ENCODE results near the gene LPCAT1. TPM values are rescaled to one million over a fixed set of nuclear protein-coding genes. Genes with fewer than 3 reads are reported as not detected.
"Not testable (repeated sequence)": the region's sequence is repeated elsewhere in the genome, so short reads cannot be mapped to it uniquely, and the experiment has no call there.

Gene LPCAT1
- total RNA-seq, 1 donor from 2014 or later: 176 TPM

DNA sequence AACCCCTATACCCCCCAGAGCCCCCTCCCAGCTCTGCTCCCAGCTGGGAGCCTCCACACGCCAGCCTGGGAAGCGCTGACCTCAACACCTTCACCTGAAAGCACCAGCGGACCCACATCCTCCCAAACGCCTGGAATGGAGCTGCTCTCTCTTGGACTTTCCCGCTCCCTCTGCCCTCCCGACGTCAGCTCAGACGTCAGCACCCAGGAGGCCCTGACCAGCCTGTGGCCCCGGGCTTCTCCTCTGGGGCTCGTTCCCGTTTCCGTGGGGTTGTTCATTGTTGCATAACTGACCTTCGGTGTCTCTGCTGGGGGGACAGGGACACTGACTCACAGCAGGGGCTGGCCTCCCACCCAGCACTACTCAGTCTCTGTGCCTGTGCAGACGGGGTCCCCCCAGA lies 43.5 kb downstream of the LPCAT1 start:
- DNase-seq (ENCODE audit: low read depth): no peak

DNA sequence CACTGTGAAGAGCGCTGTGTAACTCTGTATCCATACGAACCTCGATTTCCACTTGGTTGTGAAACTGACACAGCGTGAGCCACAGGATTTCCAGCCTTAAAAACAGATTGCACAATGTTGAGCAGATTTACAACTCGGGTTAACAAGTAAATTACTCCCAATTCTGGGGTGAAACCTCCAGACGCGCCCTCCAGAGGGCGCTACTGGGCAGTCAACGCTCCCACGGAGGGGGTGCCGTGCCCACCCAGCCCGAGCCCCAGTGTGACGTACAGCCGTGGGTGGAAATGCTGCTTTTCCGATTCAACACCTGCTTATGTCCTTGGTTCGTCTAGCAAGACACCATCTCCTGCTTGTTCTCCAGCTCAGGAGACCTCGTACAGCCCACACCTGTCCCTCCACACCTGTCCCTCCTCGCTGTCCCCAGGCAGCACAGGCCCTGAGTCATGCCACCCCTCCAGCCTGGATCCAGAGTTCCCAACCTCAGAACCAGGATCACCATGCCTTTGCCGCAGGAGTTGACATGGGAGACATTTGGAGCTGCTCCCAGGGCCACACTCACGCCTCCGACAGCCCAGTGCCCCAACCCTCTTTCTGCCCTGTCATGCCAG lies 44.1 kb downstream of the LPCAT1 start:
- DNase-seq (ENCODE audit: low read depth): peak; percentile 74

DNA sequence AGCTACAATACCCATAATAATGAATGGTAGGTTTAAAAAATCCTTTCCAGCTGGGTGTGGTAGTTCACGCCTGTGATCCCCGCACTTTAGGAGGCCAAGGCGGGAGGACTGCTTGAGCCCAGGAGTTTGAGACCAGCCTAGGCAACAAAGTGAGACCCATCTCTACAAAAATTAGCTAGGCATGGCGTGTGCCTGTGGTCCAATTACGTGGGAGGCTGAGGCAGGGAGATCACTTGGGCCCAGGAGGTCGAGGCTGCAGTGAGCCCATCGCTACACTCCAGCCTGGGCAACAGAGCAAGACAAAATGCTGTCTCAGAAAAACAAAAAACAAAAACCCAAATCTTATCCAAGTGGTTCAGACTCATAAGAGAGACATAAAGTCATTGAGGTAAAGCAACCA lies 44.7 kb downstream of the LPCAT1 start:
- DNase-seq (ENCODE audit: low read depth): no peak

DNA sequence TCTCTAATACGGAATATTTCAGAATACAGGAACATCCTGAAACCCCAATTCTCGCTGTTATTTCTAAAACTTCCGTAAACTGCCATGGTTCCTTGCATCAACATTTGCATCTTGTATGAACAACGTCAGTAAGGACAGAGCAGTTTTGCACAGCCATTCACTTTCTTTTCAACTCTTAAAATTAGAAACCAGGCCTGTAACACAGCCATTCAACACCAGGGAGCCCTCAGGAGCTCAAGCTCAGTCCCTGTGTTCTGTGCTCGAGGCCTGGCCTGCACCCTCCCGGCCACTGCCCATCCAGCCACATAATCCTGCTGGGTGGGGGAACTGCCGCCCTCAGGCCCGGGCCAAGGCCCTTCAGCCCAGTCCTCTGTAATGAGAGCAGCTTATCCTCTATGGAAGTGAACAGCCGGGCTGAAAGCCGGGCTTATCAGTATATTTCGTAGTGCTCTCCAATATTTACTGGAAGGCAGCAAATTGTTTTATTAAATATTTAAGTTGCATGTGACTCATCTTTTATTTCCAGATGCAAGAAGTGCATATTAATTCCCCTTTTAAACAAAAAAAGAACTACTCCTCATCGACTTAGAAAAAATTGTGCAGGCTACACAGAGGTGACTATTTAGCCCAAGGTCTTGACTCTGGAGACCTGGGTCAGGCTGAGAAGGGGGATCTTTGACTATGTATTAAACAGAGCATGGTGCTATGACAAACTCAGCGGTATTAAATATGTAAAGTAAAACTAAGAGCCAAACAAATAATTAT lies 45.3 kb downstream of the LPCAT1 start:
- no peak for DNase-seq (ENCODE audit: low read depth)

DNA sequence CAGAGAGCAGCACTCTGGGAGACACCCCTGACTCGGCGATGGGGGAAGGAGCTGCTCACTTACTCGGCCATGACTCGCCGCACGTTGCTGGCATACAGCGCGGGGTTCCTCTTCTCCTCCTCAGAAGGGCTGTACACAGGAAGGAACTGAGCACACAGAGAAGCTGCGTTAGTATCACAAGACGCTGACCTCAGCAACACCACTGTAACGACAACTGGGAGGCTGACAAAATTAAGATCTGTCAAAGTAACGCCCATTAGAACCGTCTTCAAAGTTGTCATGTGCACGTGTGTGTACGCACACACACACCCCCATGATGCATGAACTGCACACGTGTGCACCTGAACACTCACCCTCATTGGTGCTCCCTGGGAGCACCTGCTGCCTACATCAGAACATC lies 46.4 kb downstream of the LPCAT1 start:
- no peak for DNase-seq (ENCODE audit: low read depth)

DNA sequence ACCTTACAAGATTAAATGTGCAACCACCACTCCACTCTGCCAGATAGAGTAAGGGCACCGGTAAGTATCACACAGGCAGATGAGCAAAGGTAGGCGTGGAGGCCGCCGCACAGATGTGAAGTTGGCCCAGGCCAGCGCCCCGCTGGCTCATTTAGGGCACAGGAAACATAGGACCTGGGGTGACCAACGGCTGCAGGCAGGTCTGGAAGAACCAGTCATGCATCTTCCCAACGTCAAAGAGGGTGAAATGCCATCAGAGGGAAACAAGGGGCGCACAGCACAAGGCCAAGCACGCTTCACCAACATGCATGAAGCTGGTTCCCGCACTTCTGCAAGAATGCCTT lies 46.8 kb downstream of the LPCAT1 start:
- no peak for DNase-seq (ENCODE audit: low read depth)

DNA sequence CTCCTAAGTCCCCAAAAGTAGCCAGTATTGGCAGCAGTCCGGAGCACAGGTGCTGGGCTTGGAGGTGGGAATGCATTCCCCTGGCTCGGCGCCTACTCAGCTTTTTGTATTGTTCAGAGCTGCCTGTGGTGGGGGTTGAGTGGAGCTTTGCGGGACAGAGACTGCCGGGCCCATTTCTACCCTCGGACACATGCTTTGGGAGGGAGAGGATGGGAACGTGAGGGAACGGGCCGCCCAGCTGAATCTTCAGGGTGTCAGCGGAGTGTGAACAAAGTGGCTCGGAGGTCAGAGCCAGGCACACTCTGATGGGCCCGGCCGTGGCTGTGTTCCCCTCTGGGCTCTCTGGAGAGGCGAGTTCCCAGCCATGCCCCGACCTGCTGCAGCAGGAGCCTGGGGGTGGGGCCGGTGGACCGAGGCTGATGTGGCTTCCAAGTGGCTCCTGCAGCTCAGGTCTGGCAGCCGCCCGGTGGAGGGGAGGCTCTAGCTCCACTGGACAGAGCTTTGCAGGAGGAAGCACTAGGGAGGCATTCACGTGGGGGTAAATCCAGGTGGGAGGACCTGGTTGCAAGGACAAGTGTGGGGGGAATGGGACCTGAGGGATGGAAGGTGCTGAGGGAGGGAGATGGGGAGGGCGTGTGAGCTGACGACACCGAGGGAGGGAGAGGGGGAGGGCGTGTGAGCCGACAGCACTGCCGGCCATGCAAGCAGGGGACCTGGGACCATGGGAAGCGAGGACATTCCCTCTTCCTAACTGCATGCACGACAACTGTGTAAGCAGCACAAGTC lies 47.4 kb downstream of the LPCAT1 start:
- DNase-seq (ENCODE audit: low read depth): no peak

DNA sequence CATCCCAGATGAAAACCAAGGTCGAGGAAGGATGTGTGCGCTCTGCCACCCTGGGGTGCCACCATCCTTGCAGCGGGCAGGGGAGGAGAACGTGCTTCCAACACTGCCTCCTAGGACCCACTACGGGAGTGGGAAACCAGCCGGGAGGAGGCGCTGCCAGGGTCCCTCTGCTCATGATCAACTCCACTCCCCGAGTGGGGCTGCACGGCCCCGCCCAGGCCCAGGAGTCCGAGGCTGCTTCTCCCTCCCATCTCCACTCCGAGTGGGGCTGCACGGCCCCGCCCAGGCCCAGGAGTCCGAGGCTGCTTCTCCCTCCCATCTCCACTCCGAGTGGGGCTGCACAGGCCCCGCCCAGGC lies 48.2 kb downstream of the LPCAT1 start:
- not testable (repeated sequence) for DNase-seq (ENCODE audit: low read depth)

DNA sequence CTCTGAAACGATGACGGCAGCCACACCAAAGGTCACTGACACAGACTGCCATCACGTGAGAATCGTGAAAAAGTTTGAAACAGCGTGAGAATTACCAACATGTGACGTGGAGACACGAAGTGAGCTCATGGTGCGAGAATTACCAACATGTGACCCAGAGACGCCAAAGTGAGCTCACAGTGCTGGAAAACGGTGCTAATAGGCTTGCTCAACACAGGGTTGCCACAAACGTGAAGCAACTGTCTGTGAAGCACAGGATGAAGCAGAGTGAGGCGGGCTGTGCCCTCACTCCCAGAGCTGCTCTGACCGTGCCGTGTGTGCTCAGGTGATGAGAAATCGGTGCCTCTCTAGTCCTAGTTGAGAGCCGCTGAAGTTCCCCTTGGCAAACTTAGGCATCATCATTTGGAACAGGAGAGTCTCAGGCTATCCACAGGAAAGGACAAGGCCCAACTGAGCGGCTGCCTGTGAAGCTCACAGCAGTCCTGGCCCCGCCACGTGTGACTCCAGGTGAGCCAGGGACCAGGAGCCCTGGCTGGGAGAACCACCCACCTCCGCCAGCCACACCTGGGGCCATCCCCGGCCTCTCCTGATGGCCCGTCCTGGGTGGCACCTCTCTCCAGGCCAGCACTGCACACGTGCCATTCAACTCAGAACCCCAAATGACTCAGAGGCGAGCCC lies 48.8 kb downstream of the LPCAT1 start:
- DNase-seq (ENCODE audit: low read depth): no peak

DNA sequence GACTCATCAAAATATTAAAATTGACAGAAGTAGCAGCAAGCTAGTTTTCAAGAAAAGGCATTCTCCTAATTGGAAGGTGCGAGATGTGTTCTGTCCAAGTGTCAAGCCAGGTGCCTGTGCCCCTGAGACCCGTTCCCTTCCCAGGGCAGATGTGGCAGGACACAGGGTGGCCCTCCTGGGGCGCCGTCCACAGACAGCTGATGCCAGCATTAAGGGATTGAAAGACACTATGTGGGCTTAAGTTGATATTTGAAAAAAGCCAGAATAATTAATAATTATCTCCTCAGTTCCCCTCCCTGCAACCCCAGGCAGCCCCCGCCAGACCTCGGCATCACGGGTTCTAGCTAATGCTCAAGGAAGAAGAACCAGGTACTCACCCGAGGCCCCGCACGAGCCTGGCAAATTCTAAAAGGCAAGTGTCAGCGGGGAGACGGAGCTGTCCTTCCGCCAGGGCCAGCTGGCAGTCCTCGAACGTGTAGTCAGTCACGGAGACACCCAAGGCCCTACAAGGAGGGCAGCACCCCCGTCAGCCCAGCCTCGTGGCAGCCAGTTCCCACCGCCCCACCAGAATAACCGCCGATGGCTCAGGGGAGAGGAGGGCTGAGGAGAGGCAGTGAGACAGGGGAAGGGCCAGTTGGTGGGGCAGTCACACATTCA lies 49.4 kb downstream of the LPCAT1 start:
- DNase-seq (ENCODE audit: low read depth): no peak

DNA sequence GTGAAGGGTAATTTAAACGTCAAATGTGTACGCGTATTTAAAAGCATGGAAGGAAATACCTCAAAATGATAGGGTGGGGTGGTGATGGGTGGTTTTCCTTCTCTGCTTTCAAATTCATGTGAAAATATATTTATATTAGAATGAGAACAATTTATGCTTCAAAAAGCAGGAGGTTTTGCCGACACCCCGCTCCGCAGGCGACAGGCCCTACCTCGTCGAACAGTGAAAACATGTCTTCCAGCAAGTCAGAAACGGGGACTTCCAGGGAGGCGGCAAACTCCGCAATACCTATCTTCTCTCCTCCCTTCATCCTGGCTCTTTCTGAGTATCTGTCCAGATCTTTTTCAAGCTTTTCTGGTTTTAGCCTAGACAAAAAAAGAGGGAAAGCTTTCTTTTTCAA lies 50.0 kb downstream of the LPCAT1 start:
- DNase-seq (ENCODE audit: low read depth): no peak

DNA sequence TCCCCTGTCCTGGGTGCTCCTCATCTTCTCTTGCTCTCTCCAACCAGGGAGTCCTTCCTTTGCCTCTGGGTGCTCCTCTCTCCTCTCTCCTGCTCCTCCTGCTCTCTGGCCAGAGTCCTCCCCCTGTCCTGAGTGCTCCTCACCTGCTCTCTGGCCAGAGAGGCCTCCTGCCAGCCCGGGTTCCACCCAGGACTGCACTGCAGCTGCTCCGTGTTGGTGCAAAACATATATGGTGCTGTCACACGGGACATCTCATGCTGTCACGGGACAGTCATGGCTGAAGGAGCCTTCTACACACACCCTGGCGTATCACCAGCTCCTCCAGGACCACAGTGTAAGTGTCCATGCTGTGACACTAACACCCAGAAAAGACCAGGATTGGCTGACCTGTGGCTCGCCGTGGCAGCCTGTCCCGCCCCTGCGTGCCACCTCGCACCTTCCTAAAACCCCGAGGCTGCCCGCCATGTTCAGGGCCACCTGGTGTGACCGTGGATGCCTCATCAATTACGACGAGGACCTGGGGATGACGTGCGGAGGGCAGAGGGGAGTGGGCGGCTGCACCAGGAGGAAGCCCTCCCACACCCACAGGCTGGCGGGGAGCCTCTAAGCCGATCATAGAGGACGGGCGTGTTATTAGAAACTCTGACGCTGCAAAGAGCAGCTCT lies 50.7 kb downstream of the LPCAT1 start:
- no peak for DNase-seq (ENCODE audit: low read depth)

DNA sequence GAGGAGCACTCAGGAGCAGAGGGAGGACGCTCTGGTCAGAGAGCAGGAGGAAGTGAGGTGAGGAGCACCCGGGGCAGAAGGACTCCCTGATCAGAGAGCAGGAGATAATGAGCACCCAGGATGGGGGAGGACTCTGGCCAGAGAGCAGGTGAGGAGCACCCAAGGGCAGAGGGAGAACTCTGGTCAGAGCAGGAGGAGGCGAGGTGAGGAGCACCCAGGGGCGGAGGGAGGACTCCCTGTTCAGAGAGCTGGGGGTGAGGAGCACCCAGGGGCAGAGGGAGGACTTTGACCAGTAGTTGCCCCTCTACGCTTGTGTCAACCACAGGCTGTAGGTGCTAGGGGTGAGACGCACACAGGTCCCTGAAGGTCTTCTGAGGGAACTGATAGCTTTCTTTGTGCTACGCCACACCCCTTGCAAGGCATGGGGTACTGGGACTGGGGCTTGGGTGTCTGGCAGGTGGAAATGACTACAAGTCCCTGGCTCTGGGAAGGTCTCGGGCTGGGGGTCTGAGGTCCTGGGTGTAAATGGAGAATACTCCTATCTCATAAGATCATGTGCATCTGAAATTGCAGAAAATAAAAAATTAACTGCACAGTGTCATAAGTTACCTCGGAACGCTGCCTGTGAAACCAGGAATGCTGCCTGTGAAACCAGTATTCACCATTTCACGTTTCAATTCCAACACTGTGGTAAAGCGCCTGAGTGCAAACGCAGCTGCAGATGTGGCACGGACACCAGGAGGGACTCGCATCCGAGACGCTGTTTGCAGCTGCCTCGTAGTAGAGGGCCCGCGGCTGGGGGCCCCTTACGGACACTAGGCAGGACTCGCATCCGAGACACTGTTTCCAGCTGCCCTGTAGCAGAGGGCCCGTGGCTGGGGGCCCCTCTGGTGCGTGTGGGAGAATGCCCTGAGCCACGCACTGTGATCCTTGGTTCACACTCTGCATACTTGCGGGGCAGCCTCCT lies 51.5 kb downstream of the LPCAT1 start:
- DNase-seq (ENCODE audit: low read depth): no peak

DNA sequence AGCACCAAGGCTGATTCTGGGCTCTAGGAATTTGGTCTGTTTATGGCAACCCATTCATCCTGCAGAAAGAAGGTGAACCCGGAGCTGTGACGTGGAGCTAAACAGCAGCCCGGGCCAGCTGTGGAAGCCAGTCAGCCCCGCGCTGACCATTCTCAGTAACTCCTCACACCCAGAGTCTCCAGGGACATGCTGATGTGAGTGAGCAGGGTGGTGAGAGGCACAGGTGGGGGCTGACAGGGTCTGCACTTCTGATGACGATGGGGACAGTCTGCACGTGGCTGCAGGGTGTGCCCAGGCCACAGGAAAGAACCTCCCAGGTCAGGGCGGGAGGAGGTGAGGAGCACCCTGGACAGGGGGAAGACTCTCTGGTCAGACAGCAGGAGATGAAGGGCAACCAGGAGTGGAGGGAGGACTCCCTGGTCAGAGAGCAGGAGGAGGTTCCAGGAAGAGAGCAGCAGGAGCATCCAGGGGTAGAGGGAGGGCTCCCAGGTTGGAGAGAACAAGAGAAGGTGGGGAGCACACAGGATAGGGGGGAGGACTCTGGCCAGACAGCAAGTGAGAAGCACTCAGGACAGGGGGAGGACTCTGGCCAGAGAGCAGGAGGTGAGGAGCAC lies 52.4 kb downstream of the LPCAT1 start:
- DNase-seq (ENCODE audit: low read depth): no peak

DNA sequence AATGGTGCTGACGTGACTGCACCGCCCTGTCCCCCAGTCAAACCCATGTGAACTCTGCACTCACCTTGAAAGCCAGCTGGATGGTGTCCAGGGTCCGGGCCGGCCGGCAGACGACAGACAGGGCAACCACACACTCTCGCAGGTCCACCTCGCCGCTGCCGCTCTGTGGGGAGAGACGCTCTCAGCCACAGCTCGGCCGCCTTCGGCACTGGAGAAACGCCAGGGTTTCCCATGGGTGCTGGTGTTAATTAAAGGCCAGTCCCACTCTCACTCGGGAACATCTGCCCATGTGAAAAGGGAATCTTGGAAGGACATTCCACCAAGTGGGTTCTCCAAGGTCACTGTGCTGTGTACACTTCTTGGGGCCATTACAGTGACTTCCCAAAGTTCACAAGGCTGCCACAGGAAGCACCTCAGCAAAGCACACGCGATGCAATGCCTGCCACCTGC lies 53.0 kb downstream of the LPCAT1 start:
- DNase-seq (ENCODE audit: low read depth): no peak

DNA sequence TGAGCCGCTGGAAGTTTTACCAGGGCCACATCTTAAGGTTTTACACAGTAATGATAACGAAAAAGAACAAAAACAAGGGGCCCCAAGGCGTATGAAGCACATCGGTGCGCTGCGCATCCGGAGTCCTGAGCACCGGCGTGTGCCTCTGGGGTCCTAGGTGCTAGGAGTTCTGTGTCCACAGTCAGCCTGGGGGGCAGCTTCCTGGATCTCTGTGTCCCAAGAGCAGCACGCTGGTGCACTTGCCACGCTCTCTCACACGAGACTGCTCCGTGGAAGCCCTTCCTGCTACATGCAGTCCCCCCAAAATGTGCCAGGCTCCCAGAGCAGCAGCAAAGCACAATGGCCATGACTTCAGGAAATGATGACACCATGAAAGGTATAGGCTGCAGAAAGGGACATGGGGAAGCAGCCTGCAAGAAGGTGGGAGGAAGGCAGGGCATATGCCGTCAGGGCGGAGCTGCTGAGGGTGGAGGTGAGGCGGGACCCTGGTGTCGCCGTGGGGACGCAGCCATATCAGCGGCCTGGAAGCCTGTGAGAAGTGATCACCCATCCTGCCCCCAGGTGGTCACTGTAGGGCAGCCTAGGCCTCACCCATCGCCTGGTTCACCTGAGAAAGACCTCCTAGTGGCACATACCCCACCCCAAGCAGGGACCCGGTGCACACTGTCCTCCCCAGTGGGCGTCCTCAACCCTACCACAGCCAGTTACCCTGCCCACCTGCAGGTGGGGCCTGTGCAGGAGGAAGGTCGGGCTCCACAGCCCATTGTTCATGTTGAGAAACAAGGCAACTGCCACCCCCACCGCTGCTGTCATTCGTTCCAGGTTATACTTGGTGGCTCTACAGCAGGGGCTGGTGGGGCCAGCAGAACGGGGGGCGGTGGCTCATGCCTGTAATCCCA lies 54.9 kb downstream of the LPCAT1 start:
- DNase-seq (ENCODE audit: low read depth): no peak

DNA sequence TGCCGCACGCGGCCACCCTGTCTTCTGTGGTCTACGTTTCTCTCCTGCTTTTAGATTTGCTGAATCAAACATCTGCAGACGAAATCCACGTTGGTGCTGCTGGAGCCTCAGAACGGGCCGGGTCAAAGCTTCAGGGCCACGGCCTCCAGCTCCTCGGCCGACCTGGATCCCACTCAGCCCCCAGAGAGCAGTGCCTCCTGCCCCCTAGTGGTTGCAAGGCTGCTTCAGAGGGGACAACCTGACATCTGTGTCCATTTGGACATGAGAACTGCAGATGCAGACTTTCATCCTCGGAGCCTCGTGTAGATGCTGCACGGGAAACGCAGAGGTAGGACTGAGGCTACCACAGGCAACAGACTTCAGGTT lies 55.5 kb downstream of the LPCAT1 start:
- DNase-seq (ENCODE audit: low read depth): no peak

DNA sequence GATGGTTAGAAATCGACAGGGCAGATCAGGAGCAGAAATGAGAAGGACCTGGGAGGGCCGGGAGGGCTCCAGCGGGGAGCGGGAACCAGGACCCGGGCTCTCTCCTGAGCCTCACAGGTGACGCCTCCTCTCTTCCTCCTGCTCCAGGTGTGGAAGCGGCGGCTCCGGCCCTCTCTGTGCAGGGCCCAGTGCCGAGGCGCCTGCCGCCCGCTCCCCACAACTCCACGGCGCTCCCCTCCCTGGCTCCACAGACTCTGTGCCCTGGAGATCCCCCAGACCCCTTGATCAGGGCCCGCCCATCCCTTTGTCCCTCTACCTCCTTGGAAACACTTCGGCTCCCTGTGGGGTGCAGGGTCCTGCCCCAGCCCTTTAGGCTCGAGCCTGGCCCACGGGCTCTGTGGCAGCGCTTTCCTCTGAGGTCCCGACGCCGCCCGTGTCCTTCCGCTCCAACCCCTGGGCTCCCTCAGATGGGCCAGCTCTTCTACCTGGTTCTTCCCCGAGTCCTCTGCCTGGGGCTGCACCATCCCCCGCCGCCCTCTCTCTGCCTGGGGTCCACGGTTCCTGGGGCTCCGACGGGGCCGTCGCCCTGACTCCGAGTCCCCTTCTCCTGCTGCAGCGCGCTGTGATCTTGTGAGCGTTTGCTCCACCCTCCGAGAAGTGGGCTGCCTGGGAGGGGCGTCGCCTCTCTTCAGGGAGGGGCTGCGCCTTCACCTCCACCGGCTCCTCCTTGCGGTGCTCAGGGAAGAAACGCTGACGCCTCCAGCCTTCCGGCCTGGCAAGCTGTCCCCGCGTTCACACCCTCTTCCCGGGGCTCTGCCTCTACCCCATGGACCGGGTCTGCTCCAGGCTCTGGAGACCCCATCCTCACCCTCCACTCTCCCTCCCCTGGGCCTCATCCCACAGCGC lies 56.2 kb downstream of the LPCAT1 start:
- no peak for DNase-seq (ENCODE audit: low read depth)

Measured in renal cortical epithelial cell (primary cell).